Measurements from ENCODE around the gene P2RY6.

P2RY6 gene

DNA sequence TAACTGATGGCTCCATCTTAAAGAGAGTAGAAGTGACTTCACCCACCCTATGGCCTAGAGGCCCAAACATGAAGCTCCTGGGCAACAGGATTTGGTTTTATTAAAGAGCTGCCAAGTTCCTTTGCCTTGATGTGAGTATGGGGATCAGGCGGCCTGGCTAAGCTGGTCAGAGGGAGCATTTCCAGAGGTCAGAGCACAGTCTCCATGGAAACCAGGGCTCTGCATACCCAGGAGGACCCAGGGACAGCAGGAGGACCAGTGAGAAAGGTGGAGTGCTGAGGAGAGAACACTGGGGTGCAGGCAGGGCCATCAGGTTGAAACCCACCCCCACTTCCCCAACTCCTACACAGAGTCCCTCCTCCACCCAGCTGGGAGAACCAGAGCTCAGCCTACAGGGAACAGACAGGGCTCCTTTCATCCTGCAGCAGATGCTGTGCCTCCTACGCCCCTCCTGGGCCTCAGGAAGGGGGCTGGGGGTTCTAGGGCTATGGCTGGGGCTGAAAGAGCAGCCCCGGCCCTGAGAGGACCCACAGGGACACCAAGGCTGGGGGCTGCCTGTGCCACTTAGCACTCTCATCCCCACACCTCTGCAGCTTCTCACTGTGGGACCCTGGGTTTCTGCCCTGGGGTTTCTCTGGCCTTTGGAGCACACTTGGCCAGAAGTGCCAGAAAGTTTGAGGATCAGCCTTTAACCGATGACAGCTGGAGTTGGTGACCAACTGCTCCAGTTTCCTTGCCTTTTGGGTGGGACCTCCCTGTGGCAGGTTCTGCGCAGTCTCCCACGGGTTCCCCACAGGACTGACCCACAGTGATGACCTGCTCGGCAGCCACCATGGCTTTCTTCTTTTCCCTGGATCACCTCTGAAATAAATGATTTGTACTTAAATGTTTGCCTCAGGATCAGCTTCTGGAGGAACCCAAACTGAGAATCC lies 13.8 kb upstream of the P2RY6 start:
- H3K27ac Mint-ChIP-seq (ENCODE audit: low read depth) = no peak overlapping the region

DNA sequence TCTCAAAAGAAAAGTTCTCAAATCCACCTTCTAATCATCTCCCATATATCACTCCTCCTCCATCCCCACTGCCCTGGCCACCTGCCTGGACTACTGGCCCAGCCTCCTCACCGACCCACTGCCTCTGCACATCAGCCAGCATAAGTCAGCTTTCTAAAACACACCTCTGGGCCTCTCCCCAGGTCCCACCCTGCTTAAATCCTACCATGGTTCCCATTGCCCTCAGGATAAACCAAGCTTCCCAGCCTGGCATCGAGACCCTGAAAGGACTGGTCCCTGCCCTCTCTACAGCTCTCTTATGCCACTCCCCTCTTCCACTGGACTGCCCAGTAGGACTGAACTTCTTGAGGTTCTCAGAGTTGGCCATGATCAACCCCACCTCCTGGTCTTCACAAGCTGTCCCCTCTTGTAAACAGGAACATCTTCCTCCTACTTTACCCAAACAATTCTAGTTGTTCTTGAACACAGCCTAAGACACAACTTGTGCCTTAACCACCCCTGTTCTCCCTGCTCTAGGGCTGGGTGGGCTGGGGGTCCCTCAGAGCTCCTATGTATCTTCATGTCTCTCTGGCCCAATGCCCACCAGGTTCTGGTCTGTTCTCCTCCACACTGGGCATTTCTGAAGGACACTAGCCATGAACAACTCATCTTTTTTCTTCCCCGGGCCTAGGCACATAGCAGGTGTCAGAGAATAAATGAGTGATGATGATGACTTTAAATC lies 12.6 kb upstream of the P2RY6 start:
- Mint-ChIP-seq H3K4me1 (no peaks in the 10 kb centered on the region), H3K27ac (ENCODE audit: low read depth) (peak overlapping the region; percentile 42), H3K27me3 (peaks cover 26% of the 10 kb centered on the region), H3K36me3 (ENCODE audit: insufficient read depth) (no peaks in the 10 kb centered on the region), H3K9me3 (no peaks in the 10 kb centered on the region), H3K4me3 (no peak overlapping the region)
- no peak for ATAC-seq (replicated peaks; ENCODE audit: extremely low read depth, poor library complexity, severe bottlenecking)
- DNase-seq (ENCODE audit: low spot score in 2 of 2) = no peak

More for the DNA sequence above, 13.8 kb upstream of the P2RY6 start:
- DNase-seq (ENCODE audit: low spot score in 2 of 2) = no peak
- H3K4me3 Mint-ChIP-seq = no peak overlapping the region
- ATAC-seq (replicated peaks; ENCODE audit: extremely low read depth, poor library complexity, severe bottlenecking) = no peak
- no peaks in the 10 kb centered on the region for H3K9me3 Mint-ChIP-seq
- peaks cover 18% of the 10 kb centered on the region for H3K27me3 Mint-ChIP-seq
- H3K36me3 Mint-ChIP-seq (ENCODE audit: insufficient read depth) = no peaks in the 10 kb centered on the region
- no peaks in the 10 kb centered on the region for H3K4me1 Mint-ChIP-seq

GRCh38 chr11:73260127-73260457 lies 12.0 kb upstream of the P2RY6 start:
- Mint-ChIP-seq H3K4me1 (no peaks in the 10 kb centered on the region), H3K4me3 (no peak overlapping the region), H3K36me3 (ENCODE audit: insufficient read depth) (no peaks in the 10 kb centered on the region), H3K27ac (ENCODE audit: low read depth) (no peak overlapping the region), H3K9me3 (no peaks in the 10 kb centered on the region), H3K27me3 (peaks cover 31% of the 10 kb centered on the region)
- no peak for DNase-seq (ENCODE audit: low spot score in 2 of 2)
- no peak for ATAC-seq (replicated peaks; ENCODE audit: extremely low read depth, poor library complexity, severe bottlenecking)

DNA sequence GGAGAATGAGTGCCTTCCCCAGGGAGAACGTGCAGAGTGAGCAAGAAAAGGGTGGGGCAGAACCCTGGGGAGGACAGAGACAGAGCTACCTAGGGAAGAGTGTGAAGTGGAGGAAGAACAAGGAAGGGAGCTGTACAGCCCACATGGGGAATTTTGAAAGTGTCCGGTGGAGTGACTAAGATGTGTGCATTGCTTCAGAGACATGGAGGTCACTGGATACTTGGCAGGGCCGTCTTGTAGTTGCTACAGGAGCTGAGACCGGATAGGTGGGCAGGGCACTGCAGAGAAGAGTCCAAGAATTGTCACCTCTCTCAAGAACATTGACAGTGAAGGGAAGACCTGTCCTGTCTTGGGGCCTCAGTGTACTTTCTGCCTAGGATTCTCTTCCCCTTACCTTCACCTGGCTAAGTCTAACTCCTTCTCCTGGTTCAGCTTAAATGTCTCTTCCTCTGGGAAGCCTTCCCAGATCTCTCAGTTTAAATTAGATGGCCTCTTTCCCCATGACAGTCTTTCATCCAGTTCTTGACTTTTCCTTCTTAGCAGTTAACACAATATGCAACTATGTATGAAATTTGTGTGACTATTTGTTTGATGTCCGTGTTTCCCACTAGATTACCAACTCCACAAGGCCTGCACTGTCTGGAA lies 9.2 kb upstream of the P2RY6 start:
- Mint-ChIP-seq H3K27me3 (peaks cover 52% of the 10 kb centered on the region), H3K27ac (ENCODE audit: low read depth) (no peak overlapping the region), H3K36me3 (ENCODE audit: insufficient read depth) (peaks cover 2% of the 10 kb centered on the region), H3K4me3 (no peak overlapping the region), H3K4me1 (no peaks in the 10 kb centered on the region), H3K9me3 (no peaks in the 10 kb centered on the region)
- DNase-seq (ENCODE audit: low spot score in 2 of 2) = no peak
- no peak for ATAC-seq (replicated peaks; ENCODE audit: extremely low read depth, poor library complexity, severe bottlenecking)

GRCh38 chr11:73263640-73264039 lies 8.5 kb upstream of the P2RY6 start:
- Mint-ChIP-seq H3K4me1 (no peaks in the 10 kb centered on the region), H3K4me3 (no peak overlapping the region), H3K36me3 (ENCODE audit: insufficient read depth) (peaks cover 2% of the 10 kb centered on the region), H3K27ac (ENCODE audit: low read depth) (no peak overlapping the region), H3K9me3 (no peaks in the 10 kb centered on the region), H3K27me3 (peaks cover 52% of the 10 kb centered on the region)
- DNase-seq (ENCODE audit: low spot score in 2 of 2) (no peak), ATAC-seq (replicated peaks; ENCODE audit: extremely low read depth, poor library complexity, severe bottlenecking) (no peak)

GRCh38 chr11:73265278-73265810 lies 6.8 kb upstream of the P2RY6 start:
- Mint-ChIP-seq H3K27ac (ENCODE audit: low read depth) (no peak overlapping the region), H3K36me3 (ENCODE audit: insufficient read depth) (peaks cover 2% of the 10 kb centered on the region), H3K4me3 (no peak overlapping the region), H3K9me3 (no peaks in the 10 kb centered on the region), H3K27me3 (peaks cover 52% of the 10 kb centered on the region), H3K4me1 (no peaks in the 10 kb centered on the region)
- ATAC-seq (replicated peaks; ENCODE audit: extremely low read depth, poor library complexity, severe bottlenecking) (no peak), DNase-seq (ENCODE audit: low spot score in 2 of 2) (no peak)

GRCh38 chr11:73265853-73266645 lies 6.1 kb upstream of the P2RY6 start:
- Mint-ChIP-seq H3K4me3 (no peak overlapping the region), H3K27me3 (peaks cover 59% of the 10 kb centered on the region), H3K27ac (ENCODE audit: low read depth) (no peak overlapping the region), H3K36me3 (ENCODE audit: insufficient read depth) (peaks cover 2% of the 10 kb centered on the region), H3K4me1 (no peaks in the 10 kb centered on the region), H3K9me3 (no peaks in the 10 kb centered on the region)
- ATAC-seq (replicated peaks; ENCODE audit: extremely low read depth, poor library complexity, severe bottlenecking) = no peak
- no peak for DNase-seq (ENCODE audit: low spot score in 2 of 2)

DNA sequence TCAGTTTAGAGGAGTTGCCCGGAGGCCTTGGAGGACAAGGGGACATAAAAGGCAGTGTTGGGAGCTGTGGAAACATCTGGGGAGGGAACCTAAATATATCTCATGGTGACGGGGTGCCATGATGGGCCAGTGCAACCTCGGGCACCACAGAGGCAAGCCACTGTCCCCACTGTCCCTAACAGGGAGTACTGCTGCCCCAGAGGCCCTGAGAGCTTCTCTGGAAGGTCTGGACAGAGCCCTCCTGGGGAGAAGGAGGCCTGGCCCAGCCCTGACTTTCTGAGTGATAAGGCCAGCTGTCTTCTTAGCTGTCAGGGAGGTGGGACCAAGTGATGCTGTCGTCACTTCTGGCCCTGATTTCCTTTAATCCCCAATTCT lies 5.5 kb upstream of the P2RY6 start:
- Mint-ChIP-seq H3K4me3 (no peak overlapping the region), H3K36me3 (ENCODE audit: insufficient read depth) (peaks cover 2% of the 10 kb centered on the region), H3K27ac (ENCODE audit: low read depth) (no peak overlapping the region), H3K4me1 (no peaks in the 10 kb centered on the region), H3K9me3 (no peaks in the 10 kb centered on the region), H3K27me3 (peaks cover 62% of the 10 kb centered on the region)
- ATAC-seq (replicated peaks; ENCODE audit: extremely low read depth, poor library complexity, severe bottlenecking) = no peak
- no peak for DNase-seq (ENCODE audit: low spot score in 2 of 2)

DNA sequence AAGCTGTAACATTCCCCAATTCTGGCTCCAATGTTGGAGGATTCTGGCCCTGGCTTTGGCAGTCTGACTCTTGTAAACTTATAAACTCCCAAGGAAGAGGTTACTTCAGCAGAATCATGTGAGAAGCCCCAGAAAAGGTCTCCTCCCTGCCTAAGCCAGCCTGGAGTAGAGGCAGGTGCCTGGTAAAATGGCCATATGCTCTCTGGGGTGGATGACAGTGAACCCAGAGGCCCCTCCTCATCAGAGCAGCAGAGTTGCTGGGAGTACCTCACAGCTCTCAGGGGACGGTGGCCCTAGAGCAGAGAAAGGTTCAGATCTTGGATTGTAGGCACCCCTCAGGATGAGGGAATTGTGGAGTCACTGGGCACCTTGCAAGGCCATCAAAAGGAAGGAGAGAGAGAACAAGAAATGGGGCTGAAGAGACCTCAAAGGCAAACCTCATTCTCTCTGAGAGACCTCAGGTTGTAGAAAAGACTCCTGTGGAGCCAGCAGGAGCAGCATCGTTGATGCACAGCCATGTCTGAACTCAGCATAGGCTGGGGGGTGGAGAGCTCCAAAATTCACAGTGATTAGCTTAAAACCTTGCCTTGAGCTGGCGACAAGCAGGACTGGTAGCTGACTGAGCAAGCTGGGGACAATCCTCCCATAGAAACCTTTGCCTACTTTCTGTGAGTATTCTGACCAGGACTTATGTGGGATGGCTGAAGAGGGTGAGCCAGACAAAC lies 4.9 kb upstream of the P2RY6 start:
- peaks cover 66% of the 10 kb centered on the region for H3K27me3 Mint-ChIP-seq
- ATAC-seq (replicated peaks; ENCODE audit: extremely low read depth, poor library complexity, severe bottlenecking) (no peak), DNase-seq (ENCODE audit: low spot score in 2 of 2) (no peak)
- no peak overlapping the region for H3K27ac Mint-ChIP-seq (ENCODE audit: low read depth)
- no peak overlapping the region for H3K4me3 Mint-ChIP-seq
- peaks cover 2% of the 10 kb centered on the region for H3K36me3 Mint-ChIP-seq (ENCODE audit: insufficient read depth)
- H3K4me1 Mint-ChIP-seq = no peaks in the 10 kb centered on the region
- no peaks in the 10 kb centered on the region for H3K9me3 Mint-ChIP-seq

DNA sequence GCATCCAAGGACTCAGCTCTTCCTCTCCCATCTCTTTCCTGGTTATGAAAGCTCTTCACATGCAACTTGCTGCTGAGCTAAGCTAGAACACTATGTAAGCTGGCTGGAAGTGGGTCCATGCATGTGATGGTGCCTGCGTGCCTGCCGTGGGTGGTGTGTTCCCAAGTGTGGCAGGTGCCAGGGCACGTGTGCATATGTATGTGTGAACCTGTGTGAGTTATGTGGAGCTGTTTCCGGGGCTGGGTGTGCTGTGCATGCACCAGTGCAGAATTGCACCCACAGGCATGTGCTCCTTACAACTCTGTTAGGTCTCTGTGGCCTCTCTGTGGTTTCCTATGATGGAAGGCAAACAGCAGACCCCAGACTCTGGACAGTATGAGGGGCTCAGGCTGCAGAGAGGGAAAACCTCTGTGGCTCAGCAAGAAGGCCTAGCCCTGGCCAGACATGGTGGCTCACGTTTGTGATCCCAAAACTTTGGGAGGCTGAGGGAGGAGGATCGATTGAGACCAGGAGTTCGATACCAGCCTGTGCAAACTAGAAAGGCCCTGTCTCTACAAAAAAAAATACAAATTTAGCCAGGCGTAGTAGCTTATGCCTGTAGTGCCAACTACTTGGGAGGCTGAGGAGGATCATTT lies 4.1 kb upstream of the P2RY6 start:
- no peak for ATAC-seq (replicated peaks; ENCODE audit: extremely low read depth, poor library complexity, severe bottlenecking)
- no peaks in the 10 kb centered on the region for H3K4me1 Mint-ChIP-seq
- DNase-seq (ENCODE audit: low spot score in 2 of 2) = no peak
- H3K4me3 Mint-ChIP-seq = no peak overlapping the region
- peaks cover 66% of the 10 kb centered on the region for H3K27me3 Mint-ChIP-seq
- no peak overlapping the region for H3K27ac Mint-ChIP-seq (ENCODE audit: low read depth)
- H3K9me3 Mint-ChIP-seq = no peaks in the 10 kb centered on the region
- H3K36me3 Mint-ChIP-seq (ENCODE audit: insufficient read depth) = peaks cover 2% of the 10 kb centered on the region

- Mint-ChIP-seq H3K9me3 (no peaks in the 10 kb centered on the region), H3K27ac (ENCODE audit: low read depth) (no peak overlapping the region), H3K27me3 (peaks cover 58% of the 10 kb centered on the region), H3K4me1 (no peaks in the 10 kb centered on the region), H3K36me3 (ENCODE audit: insufficient read depth) (peaks cover 2% of the 10 kb centered on the region), H3K4me3 (no peak overlapping the region)
- DNase-seq (ENCODE audit: low spot score in 2 of 2) = no peak
- ATAC-seq (replicated peaks; ENCODE audit: extremely low read depth, poor library complexity, severe bottlenecking) = no peak
These were observed 3.4 kb upstream of the P2RY6 start for GRCh38 chr11:73268671-73269271.

Measured in central memory CD8-positive, alpha-beta T cell (primary cell).